ENCODE results near the gene FBXO24. TPM values are rescaled to one million over a fixed set of nuclear protein-coding genes. Genes with fewer than 3 reads are reported as not detected.

The FBXO24 gene
- total and polyA plus RNA-seq, 8 donors = 0.37 to 0.88 (median 0.44) TPM; not detected in 3

DNA sequence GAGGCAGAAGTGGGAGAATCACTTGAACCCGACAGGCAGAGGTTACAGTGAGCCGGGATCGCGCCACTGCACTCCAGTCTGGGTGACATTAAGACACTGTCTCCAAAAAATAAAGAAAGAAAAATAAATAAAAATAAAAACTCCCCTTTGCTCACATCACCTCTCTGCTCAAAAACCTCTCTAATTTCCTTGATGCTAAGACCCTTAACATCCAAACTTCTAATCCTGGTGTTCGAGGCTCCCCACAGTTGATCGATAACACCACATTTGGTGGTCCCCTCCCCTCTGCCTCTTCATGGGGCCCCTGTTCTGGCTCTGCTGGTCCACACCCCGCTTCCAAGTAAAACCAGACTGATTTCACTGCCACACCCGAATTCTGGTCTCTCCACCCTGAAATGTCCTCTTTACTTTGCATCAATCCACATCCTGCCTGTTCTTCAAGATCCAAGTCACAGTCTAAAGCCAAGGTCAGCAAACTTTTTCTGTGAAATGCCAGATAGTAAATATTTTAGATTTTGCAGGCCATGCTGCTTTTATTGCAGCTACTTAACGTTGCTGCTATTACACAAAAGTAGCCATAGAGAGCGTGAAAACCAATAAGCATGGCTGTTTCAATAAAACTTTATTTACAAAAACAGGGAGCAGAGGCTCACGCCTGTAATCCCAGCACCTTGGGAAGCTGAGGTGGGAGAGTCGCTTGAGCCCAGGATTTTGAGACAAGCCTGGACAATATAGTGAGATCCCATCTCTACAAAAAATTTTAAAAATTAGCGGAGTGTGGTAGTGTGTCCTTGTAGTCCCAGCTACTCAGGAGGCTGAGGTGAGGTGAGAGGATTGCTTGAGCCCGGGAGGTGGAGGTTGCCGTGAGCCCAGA, 38.1 kb downstream of the FBXO24 start:
- Histone ChIP-seq H3K9me3 (no peaks in the 10 kb centered on the region), H3K27ac (no peak overlapping the region), H3K27me3 (peaks cover 0 to 14% (median 0%) of the 10 kb centered on the region in 3 donors), H3K4me1 (peaks cover 7 to 14% (median 13%) of the 10 kb centered on the region in 4 donors), H3K4me3 (no peak overlapping the region), H3K36me3 (peaks cover 0 to 6% (median 2%) of the 10 kb centered on the region in 4 donors)
- WGBS, 5 donors = 74 to 89% (median 82%) methylated on average over 15 of the region's 15 CpGs
- TF ChIP-seq, protein P1, sequence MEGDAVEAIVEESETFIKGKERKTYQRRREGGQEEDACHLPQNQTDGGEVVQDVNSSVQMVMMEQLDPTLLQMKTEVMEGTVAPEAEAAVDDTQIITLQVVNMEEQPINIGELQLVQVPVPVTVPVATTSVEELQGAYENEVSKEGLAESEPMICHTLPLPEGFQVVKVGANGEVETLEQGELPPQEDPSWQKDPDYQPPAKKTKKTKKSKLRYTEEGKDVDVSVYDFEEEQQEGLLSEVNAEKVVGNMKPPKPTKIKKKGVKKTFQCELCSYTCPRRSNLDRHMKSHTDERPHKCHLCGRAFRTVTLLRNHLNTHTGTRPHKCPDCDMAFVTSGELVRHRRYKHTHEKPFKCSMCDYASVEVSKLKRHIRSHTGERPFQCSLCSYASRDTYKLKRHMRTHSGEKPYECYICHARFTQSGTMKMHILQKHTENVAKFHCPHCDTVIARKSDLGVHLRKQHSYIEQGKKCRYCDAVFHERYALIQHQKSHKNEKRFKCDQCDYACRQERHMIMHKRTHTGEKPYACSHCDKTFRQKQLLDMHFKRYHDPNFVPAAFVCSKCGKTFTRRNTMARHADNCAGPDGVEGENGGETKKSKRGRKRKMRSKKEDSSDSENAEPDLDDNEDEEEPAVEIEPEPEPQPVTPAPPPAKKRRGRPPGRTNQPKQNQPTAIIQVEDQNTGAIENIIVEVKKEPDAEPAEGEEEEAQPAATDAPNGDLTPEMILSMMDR (IDR thresholded peaks at IDR 0.05) = no peak
- no peak for TF ChIP-seq EP300 (IDR thresholded peaks at IDR 0.05)
- no peak for TF ChIP-seq POLR2AphosphoS5 (IDR thresholded peaks at IDR 0.05)
- TF ChIP-seq POLR2A (IDR thresholded peaks at IDR 0.05) = no peak
- no peak for DNase-seq
- intact Hi-C loops (cut with DNase I; ENCODE audit: low total_unique reads) = no loop called here

DNA sequence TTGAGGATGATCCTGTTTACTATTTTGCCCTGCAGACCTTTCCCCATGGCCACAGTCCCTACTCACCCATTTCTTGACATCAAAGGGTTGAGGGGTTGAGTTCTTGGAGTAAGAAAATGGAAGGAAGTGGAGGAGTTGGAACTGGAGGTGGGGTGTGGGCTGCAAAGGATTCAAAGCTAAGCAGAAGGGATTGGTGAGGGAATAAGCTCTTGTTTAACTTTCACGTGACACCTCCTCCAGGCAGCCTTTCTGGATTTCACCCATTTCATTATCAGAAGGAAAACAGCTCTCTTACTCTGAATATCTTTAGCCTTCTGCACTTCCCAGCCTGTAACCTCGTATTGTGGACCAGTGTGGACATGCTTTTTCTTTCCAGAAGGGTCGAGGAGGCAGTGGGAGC, 39.9 kb downstream of the FBXO24 start:
- Histone ChIP-seq H3K9me3 (no peaks in the 10 kb centered on the region), H3K36me3 (peaks cover 0 to 4% (median under 1%) of the 10 kb centered on the region in 4 donors), H3K4me3 (peak overlapping the region; percentile 29 to 38 (median 36)), H3K27me3 (peaks cover 0 to 20% (median 0%) of the 10 kb centered on the region in 3 donors), H3K4me1 (peaks cover 7 to 14% (median 13%) of the 10 kb centered on the region in 4 donors), H3K27ac (no peak overlapping the region)
- WGBS, 5 donors = 6 to 31% (median 12%) methylated on average over 3 of the region's 3 CpGs
- intact Hi-C loops (cut with DNase I; ENCODE audit: low total_unique reads) = no loop called here
- DNase-seq = no peak
- TF ChIP-seq POLR2AphosphoS5 (IDR thresholded peaks at IDR 0.05) (no peak), POLR2A (IDR thresholded peaks at IDR 0.05) (no peak), EP300 (IDR thresholded peaks at IDR 0.05) (no peak)
- TF ChIP-seq, protein P1 (IDR thresholded peaks at IDR 0.05) = no peak

DNA sequence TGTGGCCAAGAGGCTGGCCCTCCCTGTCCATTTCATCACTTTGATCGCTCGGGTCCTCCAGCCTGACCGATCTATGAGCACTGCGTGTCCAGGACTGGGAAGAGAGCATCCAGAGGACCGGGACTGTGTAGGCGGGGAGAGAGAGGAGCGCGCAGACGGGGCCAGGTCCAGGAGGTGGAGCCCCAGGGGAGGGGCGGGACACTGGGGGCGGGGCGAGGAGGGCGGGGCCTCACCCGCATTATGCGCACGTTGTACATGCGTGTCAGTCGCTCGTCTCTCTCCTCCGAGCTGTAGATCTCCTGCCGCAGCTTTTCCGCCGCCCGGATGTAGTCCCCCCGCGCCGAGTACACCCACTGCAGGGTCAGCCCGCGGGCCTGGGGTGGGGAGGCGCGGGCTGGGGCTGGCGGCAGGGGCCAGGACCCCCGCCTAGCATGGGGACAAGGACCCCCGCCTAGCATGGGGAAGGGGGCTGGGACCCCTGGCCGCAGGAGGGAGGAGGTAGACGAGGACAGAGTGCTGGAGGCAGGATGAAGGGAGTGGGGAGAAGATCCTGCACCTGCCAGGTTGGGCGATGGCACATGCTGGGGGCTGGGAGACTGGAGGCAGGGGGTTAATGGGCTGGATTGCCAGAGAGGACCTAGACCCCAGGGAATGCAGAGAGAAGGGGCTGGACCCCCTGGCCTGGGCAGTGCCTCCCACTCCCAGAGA, 40.6 kb downstream of the FBXO24 start:
- H3K27ac ChIP-seq = peak overlapping the region in 4 of 5 donors; percentile 11 to 69 (median 54)
- H3K9me3 ChIP-seq = no peaks in the 10 kb centered on the region
- peaks cover 0 to 24% (median 0%) of the 10 kb centered on the region in 3 donors for H3K27me3 ChIP-seq
- H3K4me1 ChIP-seq = peaks cover 7 to 14% (median 13%) of the 10 kb centered on the region in 4 donors
- 4 to 13% (median 6%) methylated on average over 9 to 37 of the region's 37 CpGs for whole genome bisulfite sequencing, 5 donors
- DNase-seq = peak; percentile 88 to 93
- no peaks in the 10 kb centered on the region for H3K36me3 ChIP-seq
- intact Hi-C loops (cut with DNase I; ENCODE audit: low total_unique reads) = no loop called here
- peak overlapping the region; percentile 29 to 38 (median 36) for H3K4me3 ChIP-seq
- no peak for TF ChIP-seq POLR2A (IDR thresholded peaks at IDR 0.05)
- TF ChIP-seq, protein P1 (IDR thresholded peaks at IDR 0.05) = no peak
- no peak for TF ChIP-seq EP300 (IDR thresholded peaks at IDR 0.05)
- peak in 2 of 3 donors; percentile 7 to 19 for TF ChIP-seq POLR2AphosphoS5 (IDR thresholded peaks at IDR 0.05)

DNA sequence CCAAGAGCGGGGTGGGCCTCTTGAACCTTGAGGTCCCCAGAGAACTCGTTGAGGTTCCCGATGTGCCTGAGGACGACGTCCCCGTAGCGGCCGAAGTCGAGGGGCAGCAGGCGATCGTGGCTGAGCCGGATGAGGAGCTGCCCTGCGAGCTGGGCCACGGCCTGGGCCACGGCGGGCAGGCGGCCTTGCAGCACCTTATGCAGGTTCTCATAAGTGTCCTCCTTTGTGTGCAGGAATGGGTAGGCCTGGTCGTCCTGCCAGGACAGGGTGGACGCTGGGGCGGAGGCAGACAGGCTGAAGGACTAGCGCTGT, 41.1 kb downstream of the FBXO24 start:
- Histone ChIP-seq H3K27me3 (peaks cover 0 to 29% (median 0%) of the 10 kb centered on the region in 3 donors), H3K4me3 (peak overlapping the region in 1 of 4 donors; percentile 29), H3K27ac (peak overlapping the region in 2 of 5 donors; percentile 60 to 69), H3K36me3 (no peaks in the 10 kb centered on the region), H3K9me3 (no peaks in the 10 kb centered on the region), H3K4me1 (peaks cover 7 to 14% (median 13%) of the 10 kb centered on the region in 4 donors)
- DNase-seq = no peak
- 83 to 93% (median 84%) methylated on average over 19 to 21 of the region's 21 CpGs for WGBS, 5 donors
- TF ChIP-seq EP300 (IDR thresholded peaks at IDR 0.05) (no peak), POLR2A (IDR thresholded peaks at IDR 0.05) (no peak), POLR2AphosphoS5 (IDR thresholded peaks at IDR 0.05) (no peak)
- TF ChIP-seq, protein P1 (IDR thresholded peaks at IDR 0.05) = no peak
- intact Hi-C loops (cut with DNase I; ENCODE audit: low total_unique reads) = no loop called here

Measured in stomach (tissue), 9 donors.